Right kidney (tissue), 9 donors: Measurements from ENCODE around the gene ATXN7L1.
A peak's percentile ranks its signal among the peaks of the same experiment; 100 is the strongest.

ENCODE experiments used
- DNase-seq: peaks from one replicate; pipeline ENCODE4 v3.0.0-alpha.2; 2016
- long read RNA-seq, 8 donors: transcript quantifications; one replicate each; lab custom pipeline, GENCODE V29; 2026

The ATXN7L1 gene
- long read RNA-seq, donor 1: 0 reads
- long read RNA-seq, donor 2, partial matches to known transcripts: 0 of 1 reads
- long read RNA-seq, donor 2, other reads (novel, unspliced or antisense): 0 of 1 reads
- long read RNA-seq, donor 3: 0 reads
- long read RNA-seq, donor 4, partial matches to known transcripts: 0 of 1 reads
- long read RNA-seq, donor 4, other reads (novel, unspliced or antisense): 0 of 1 reads
- long read RNA-seq, donor 5, partial matches to known transcripts: 0 of 2 reads
- long read RNA-seq, donor 5, other reads (novel, unspliced or antisense): 0 of 2 reads
- long read RNA-seq, donor 6: 0 reads
- long read RNA-seq, donor 7: 0 reads
- long read RNA-seq, donor 8, partial matches to known transcripts: 0 of 1 reads
- long read RNA-seq, donor 8, other reads (novel, unspliced or antisense): 0 of 1 reads

- DNase-seq: peak; percentile 87
Measured at GRCh38 chr7:105876091-105876963, at the start of gene ATXN7L1. ATXN7L1 (minus strand) TSS chr7:105876599; CDS start chr7:105876558, 41 bp downstream.

- DNase-seq: no peak
Measured at GRCh38 chr7:105926131-105926530, 49.7 kb upstream of the ATXN7L1 start.

GRCh38 chr7:105924945-105925344 lies 48.5 kb upstream of the ATXN7L1 start:
- no peak for DNase-seq

GRCh38 chr7:105920766-105921165 lies 44.4 kb upstream of the ATXN7L1 start:
- no peak for DNase-seq

GRCh38 chr7:105917659-105918058 lies 41.3 kb upstream of the ATXN7L1 start:
- no peak for DNase-seq

GRCh38 chr7:105916603-105917002 lies 40.2 kb upstream of the ATXN7L1 start:
- no peak for DNase-seq

GRCh38 chr7:105913947-105914346 lies 37.5 kb upstream of the ATXN7L1 start:
- DNase-seq: no peak

GRCh38 chr7:105911961-105912575 lies 35.7 kb upstream of the ATXN7L1 start:
- no peak for DNase-seq

- no peak for DNase-seq
Measured at GRCh38 chr7:105910172-105910571, 33.8 kb upstream of the ATXN7L1 start.

- no peak for DNase-seq
Measured at GRCh38 chr7:105909742-105910141, 33.3 kb upstream of the ATXN7L1 start.

GRCh38 chr7:105907129-105907846 lies 30.9 kb upstream of the ATXN7L1 start:
- DNase-seq: no peak

GRCh38 chr7:105906695-105907094 lies 30.3 kb upstream of the ATXN7L1 start:
- DNase-seq: no peak

- DNase-seq: no peak
Measured at GRCh38 chr7:105905910-105906568, 29.6 kb upstream of the ATXN7L1 start.

GRCh38 chr7:105905209-105905909 lies 29.0 kb upstream of the ATXN7L1 start:
- no peak for DNase-seq

GRCh38 chr7:105904064-105904463 lies 27.7 kb upstream of the ATXN7L1 start:
- DNase-seq: no peak

GRCh38 chr7:105902325-105902911 lies 26.0 kb upstream of the ATXN7L1 start:
- DNase-seq: no peak

GRCh38 chr7:105897999-105898398 lies 21.6 kb upstream of the ATXN7L1 start:
- DNase-seq: no peak

- DNase-seq: no peak
Measured at GRCh38 chr7:105896407-105896911, 20.1 kb upstream of the ATXN7L1 start.

- DNase-seq: no peak
Measured at GRCh38 chr7:105894131-105894530, 17.7 kb upstream of the ATXN7L1 start.

- no peak for DNase-seq
Measured at GRCh38 chr7:105892387-105892786, 16.0 kb upstream of the ATXN7L1 start.
